Stimulated activated CD8-positive, alpha-beta memory T cell treated with anti-CD3 and anti-CD28 coated beads, Interleukin-2, amount 100 ng/mL, for 48 hours (primary cell): Measurements from ENCODE around the gene SORT1.

Source experiments
- DNase-seq, 2 donors: peaks; one replicate each; pipeline ENCODE4 v3.0.0-alpha.2; 2020; ENCODE audit warnings: low read depth in 2 of 2

Gene SORT1

DNA sequence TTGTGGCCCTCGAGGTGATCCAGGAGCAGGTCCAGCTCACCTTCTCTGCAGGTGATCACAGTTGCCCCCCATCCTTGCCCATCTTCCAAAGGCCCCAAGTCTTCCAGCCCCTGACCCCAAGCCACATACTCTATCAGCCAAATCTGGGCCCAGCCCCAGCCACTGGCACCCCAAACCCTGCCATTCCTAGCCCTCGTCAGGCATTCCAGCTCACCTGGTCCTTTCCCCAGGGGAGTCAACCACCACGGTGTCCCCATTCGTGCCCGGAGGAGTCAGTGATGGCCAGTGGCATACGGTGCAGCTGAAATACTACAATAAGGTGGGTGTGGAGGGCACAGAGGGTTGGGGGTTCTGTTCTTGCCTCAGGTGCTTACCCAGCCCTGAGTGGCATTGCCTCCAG, 136.1 kb downstream of the SORT1 start:
- no peak for DNase-seq

DNA sequence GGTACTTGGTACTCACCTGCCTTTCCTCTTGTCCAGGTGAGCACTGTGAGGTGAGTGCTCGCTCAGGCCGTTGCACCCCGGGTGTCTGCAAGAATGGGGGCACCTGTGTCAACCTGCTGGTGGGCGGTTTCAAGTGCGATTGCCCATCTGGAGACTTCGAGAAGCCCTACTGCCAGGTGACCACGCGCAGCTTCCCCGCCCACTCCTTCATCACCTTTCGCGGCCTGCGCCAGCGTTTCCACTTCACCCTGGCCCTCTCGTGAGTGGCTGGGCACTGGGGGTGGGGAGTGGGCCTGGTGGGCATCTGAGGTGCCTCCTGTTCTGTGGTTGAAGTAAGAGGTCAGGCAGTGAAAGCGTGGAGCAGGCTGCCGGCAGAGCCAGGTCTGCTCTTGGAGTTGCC, 136.7 kb downstream of the SORT1 start:
- DNase-seq: no peak

DNA sequence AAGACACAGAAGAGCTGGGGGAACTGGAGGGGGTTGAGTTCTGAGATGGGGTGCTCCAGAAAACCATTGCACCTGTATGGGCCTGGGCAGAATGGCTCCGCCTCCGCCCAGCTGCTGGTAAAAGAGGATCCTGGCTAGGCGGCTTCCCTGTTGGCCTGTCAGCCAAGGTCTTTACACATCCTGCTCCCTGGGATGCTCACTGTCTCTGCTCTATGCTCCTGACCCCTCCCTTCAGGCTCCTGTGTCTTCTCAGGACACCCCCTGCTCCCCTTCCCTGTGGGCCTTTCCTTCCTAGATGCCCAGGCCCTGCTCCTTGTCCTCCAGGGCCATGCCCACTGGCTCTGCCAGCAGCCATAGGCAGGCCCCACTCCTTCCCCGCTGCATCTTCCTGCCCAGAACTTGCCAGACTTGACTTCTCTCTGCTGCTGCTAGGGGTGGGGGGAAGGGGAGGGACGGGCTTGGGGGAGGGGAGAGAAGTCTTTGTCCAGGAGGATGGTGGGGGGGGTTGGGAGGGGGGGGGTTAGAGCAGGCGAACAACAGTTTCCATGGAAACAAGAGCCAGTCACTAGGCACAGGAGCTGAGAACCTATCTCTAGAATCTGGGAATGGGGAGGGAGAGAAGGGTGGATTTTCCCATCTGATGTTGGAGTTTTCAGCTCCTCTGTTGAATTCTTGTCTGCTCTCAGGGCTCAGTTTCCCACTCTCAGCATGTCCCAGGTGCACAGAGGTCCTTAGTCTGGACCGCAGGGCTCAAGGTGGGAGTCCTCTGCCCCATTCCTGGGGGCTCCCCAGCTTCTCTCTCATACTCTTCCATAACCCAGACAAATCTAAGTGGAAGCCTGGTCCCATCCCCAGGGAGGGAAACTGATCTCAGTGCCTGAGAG, 137.8 kb downstream of the SORT1 start:
- DNase-seq: no peak
